OCI-LY1 (cell line): ENCODE data around the gene CEL.

Experiments
- H2AFZ ChIP-seq: fragments of 200-600 bp; sonication (generic), shearing (Covaris generic); 2 replicates; pipeline ENCODE4 v1.6.0; 2014; ENCODE audit warnings: antibody characterized with exemption, mild to moderate bottlenecking, low read length
- H3F3A ChIP-seq: fragments of 200-600 bp; sonication (generic), shearing (Covaris generic); 2 replicates; pipeline ENCODE4 v1.6.0; 2014; ENCODE audit warnings: mild to moderate bottlenecking, antibody characterized with exemption, low read length, moderate library complexity; ENCODE audit not compliant: insufficient read depth
- H3K27ac ChIP-seq: fragments of 200-600 bp; sonication (generic); 2 replicates; pipeline ENCODE4 v1.5.1; 2014; ENCODE audit warnings: low read length, mixed run types, mild to moderate bottlenecking, low read depth; ENCODE audit not compliant: poor library complexity, severe bottlenecking
- H3K27me3 ChIP-seq: fragments of 200-600 bp; sonication (generic); 2 replicates; pipeline ENCODE4 v1.6.0; 2014; ENCODE audit warnings: antibody characterized with exemption, mild to moderate bottlenecking, low read length, moderate library complexity; ENCODE audit not compliant: insufficient read depth
- H3K36me3 ChIP-seq: fragments of 200-600 bp; sonication (generic); 2 replicates; pipeline ENCODE4 v1.6.1; 2014; ENCODE audit warnings: mild to moderate bottlenecking, antibody characterized with exemption, low read length, moderate library complexity, mixed read lengths; ENCODE audit not compliant: insufficient read depth
- H3K4me1 ChIP-seq: fragments of 200-600 bp; sonication (generic); 2 replicates; pipeline ENCODE4 v1.5.1; 2014; ENCODE audit warnings: mild to moderate bottlenecking, low read length, moderate library complexity; ENCODE audit not compliant: insufficient read depth, severe bottlenecking
- H3K4me2 ChIP-seq: fragments of 200-600 bp; sonication (generic), shearing (Covaris generic); 2 replicates; pipeline ENCODE4 v1.6.1; 2014; ENCODE audit warnings: low read length
- H3K4me3 ChIP-seq: fragments of 200-600 bp; sonication (generic); 2 replicates; pipeline ENCODE4 v1.5.1; 2014; ENCODE audit warnings: low read length, low read depth, mild to moderate bottlenecking, mixed read lengths; ENCODE audit not compliant: poor library complexity, severe bottlenecking
- H3K79me2 ChIP-seq: fragments of 200-600 bp; shearing (Covaris generic); 2 replicates; pipeline ENCODE4 v1.6.1; 2016; ENCODE audit warnings: mixed run types, low read length, mixed read lengths; ENCODE audit not compliant: insufficient read depth
- H3K9ac ChIP-seq: fragments of 200-600 bp; sonication (generic), shearing (Covaris generic); 2 replicates; pipeline ENCODE4 v1.6.1; 2014; ENCODE audit warnings: mild to moderate bottlenecking, low read length, mixed read lengths
- H3K9me2 ChIP-seq: fragments of 200-600 bp; sonication (generic), shearing (Covaris generic); 2 replicates; pipeline ENCODE4 v1.6.1; 2014; ENCODE audit warnings: low read depth, mild to moderate bottlenecking, low read length, mixed read lengths
- H3K9me3 ChIP-seq: fragments of 200-600 bp; shearing (Covaris generic); 2 replicates; pipeline ENCODE4 v1.6.1; 2014; ENCODE audit warnings: low read length, mixed read lengths
- H4K20me1 ChIP-seq: fragments of 200-600 bp; sonication (generic), shearing (Covaris generic); 2 replicates; pipeline ENCODE4 v1.6.0; 2016; ENCODE audit warnings: mild to moderate bottlenecking, low read length; ENCODE audit not compliant: insufficient read depth
- EZH2 ChIP-seq: fragments of 200-600 bp; sonication (generic), shearing (Covaris generic); IDR thresholded peaks from 2 replicates; pipeline ENCODE4 v1.8.0; 2017; ENCODE audit warnings: borderline replicate concordance, mixed run types, mild to moderate bottlenecking, antibody characterized with exemption, low read length, moderate library complexity, mixed read lengths
- TF ChIP-seq, protein P1 (sequence below): fragments of 200-600 bp; sonication (generic), shearing (Covaris generic); IDR thresholded peaks from 2 replicates; pipeline ENCODE4 v1.5.1; 2017; ENCODE audit warnings: mild to moderate bottlenecking, antibody characterized with exemption, low read length, moderate library complexity, mixed read lengths

The CEL gene

DNA sequence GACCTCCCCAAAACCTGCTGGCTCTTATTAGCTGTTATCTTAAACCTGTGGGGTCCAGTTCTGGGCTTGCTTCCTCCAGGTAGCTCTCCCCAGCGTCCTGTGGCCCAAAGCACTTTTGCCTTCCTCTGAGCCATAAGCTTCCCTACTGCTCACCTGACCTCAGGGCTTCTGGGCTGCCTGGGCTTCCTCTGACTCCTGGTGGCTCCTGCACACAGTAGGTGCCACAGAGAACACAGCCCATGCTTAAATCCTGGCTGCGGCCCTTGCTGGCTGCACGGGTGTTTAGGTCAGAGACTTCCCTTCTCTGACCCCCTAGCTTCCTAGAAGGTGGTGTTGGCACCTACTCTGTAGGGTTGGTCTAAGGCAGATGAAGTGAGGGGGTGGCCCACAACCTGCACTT is 56.8 kb downstream of the CEL start:
- Histone ChIP-seq H3K27ac (no peak overlapping the region), H3K9me3 (no peaks in the 10 kb centered on the region), H3K4me2 (no peak overlapping the region), H3K79me2 (no peaks in the 10 kb centered on the region), H2AFZ (no peak overlapping the region), H3K4me3 (no peak overlapping the region), H3K4me1 (peaks cover 15% of the 10 kb centered on the region), H3K9ac (no peak overlapping the region), H3K36me3 (no peaks in the 10 kb centered on the region), H4K20me1 (no peaks in the 10 kb centered on the region), H3K27me3 (no peaks in the 10 kb centered on the region), H3K9me2 (no peaks in the 10 kb centered on the region), H3F3A (no peaks in the 10 kb centered on the region)
- TF ChIP-seq EZH2: no peak
- TF ChIP-seq, protein P1, sequence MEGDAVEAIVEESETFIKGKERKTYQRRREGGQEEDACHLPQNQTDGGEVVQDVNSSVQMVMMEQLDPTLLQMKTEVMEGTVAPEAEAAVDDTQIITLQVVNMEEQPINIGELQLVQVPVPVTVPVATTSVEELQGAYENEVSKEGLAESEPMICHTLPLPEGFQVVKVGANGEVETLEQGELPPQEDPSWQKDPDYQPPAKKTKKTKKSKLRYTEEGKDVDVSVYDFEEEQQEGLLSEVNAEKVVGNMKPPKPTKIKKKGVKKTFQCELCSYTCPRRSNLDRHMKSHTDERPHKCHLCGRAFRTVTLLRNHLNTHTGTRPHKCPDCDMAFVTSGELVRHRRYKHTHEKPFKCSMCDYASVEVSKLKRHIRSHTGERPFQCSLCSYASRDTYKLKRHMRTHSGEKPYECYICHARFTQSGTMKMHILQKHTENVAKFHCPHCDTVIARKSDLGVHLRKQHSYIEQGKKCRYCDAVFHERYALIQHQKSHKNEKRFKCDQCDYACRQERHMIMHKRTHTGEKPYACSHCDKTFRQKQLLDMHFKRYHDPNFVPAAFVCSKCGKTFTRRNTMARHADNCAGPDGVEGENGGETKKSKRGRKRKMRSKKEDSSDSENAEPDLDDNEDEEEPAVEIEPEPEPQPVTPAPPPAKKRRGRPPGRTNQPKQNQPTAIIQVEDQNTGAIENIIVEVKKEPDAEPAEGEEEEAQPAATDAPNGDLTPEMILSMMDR: no peak

DNA sequence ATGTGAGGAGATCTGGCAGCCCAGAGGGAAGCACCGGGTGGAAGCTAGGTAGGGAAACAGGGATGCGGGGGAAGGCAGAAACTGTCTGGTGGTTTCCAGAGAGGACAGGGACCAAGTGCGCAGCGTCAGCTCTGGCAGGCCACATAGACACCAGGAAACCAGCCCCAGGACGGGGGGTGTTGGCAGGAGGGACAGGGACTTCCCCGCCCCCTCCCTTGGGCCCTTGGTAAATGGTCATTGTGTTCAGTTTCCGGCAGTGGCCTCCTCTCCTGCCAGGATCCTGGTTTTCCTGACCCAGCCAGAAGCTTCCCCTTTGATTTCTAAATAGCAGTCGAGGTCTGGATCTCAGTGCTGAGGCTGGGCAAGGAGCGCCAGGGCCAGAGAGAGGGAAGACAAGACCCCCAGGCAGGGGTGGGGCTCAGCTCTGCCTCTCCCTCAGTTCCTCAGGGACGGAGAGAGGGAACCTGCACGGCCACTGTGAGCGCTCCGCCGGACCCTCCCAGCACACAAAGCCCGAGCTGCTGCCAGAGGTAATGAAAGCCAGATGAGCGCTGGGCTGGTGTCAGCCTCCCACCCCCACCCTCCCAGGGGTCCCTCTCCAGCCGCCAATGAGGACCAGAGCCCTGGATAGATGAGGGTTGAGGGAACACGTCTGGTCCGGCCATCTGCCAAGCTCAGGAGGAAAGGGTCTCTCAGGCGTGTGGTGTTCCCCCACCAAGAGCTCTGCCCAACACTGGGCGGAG is 57.5 kb downstream of the CEL start:
- Histone ChIP-seq H3K4me3 (no peak overlapping the region), H3K27me3 (no peaks in the 10 kb centered on the region), H3K4me2 (no peak overlapping the region), H3K9ac (no peak overlapping the region), H3K36me3 (no peaks in the 10 kb centered on the region), H4K20me1 (no peaks in the 10 kb centered on the region), H3F3A (no peaks in the 10 kb centered on the region), H3K9me3 (no peaks in the 10 kb centered on the region), H3K27ac (no peak overlapping the region), H2AFZ (no peak overlapping the region), H3K4me1 (peaks cover 15% of the 10 kb centered on the region), H3K79me2 (no peaks in the 10 kb centered on the region), H3K9me2 (no peaks in the 10 kb centered on the region)
- no peak for TF ChIP-seq EZH2
- TF ChIP-seq, protein P1: no peak

DNA sequence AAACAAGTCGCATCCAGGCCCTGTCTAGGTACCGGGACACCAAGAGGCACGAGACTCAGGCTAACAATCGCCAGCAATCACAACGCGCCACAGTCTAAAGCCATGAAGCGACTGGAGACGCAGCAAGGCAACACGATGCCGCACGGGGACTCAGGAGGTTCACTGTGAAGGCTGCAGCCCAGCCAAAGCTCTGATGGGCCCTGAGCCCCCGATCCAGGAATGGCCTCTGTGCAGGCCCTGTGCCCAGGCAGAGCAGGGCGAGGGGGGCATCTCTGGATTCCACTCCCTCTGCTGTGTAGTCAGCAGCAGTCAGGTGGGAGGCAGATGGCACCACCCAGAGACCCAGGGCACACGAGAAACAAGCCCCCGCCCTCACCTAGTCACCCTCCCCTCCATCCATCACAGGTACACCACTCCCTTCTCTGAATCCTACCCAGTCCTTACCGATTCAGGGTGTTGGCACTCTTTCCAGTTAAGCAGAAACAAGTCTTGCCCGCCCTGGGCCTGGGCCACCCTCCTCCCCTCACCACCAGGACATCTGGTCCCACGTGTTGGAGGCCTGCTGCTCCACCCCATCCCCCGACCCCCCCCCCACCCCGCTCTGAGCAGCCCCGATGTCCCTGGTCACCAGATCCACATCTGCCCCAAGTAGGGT is 58.2 kb downstream of the CEL start:
- H3K9ac ChIP-seq: no peak overlapping the region; the same call in 1 of the 2 replicates
- H3K27ac ChIP-seq: no peak overlapping the region
- H3K79me2 ChIP-seq: no peaks in the 10 kb centered on the region
- H3K4me2 ChIP-seq: peak overlapping the region; percentile 95; the same call in 1 of the 2 replicates
- H3K9me3 ChIP-seq: no peaks in the 10 kb centered on the region
- peaks cover 15% of the 10 kb centered on the region for H3K4me1 ChIP-seq
- H2AFZ ChIP-seq: no peak overlapping the region
- H4K20me1 ChIP-seq: no peaks in the 10 kb centered on the region
- H3K4me3 ChIP-seq: peak overlapping the region; percentile 67
- no peaks in the 10 kb centered on the region for H3K9me2 ChIP-seq
- H3F3A ChIP-seq: no peaks in the 10 kb centered on the region
- no peak for TF ChIP-seq EZH2
- TF ChIP-seq, protein P1: no peak
- no peaks in the 10 kb centered on the region for H3K36me3 ChIP-seq
- H3K27me3 ChIP-seq: no peaks in the 10 kb centered on the region
